ENCODE results near the gene ILKAP.

Gene ILKAP

GRCh38 chr2:238236571-238236970 is 33.1 kb upstream of the ILKAP start:
- DNase-seq: no peak

- DNase-seq: no peak
These were observed 32.4 kb upstream of the ILKAP start for GRCh38 chr2:238235856-238236255.

GRCh38 chr2:238235331-238235732 is 31.8 kb upstream of the ILKAP start:
- DNase-seq: no peak

- no peak for DNase-seq
These were observed 30.1 kb upstream of the ILKAP start for GRCh38 chr2:238233625-238234024.

- DNase-seq: no peak
These were observed 28.3 kb upstream of the ILKAP start for GRCh38 chr2:238231809-238232208.

- DNase-seq: peak in 1 of 2 experiments; percentile 42
These were observed 27.8 kb upstream of the ILKAP start for GRCh38 chr2:238231251-238231793.

GRCh38 chr2:238230699-238231098 is 27.2 kb upstream of the ILKAP start:
- DNase-seq: no peak

- no peak for DNase-seq
These were observed 25.2 kb upstream of the ILKAP start for GRCh38 chr2:238228700-238229099.

GRCh38 chr2:238227587-238228032 is 24.1 kb upstream of the ILKAP start:
- no peak for DNase-seq

GRCh38 chr2:238226698-238227586 is 23.4 kb upstream of the ILKAP start:
- DNase-seq: no peak

- no peak for DNase-seq
These were observed 22.6 kb upstream of the ILKAP start for GRCh38 chr2:238225911-238226697.

- no peak for DNase-seq
These were observed 21.6 kb upstream of the ILKAP start for GRCh38 chr2:238225121-238225520.

GRCh38 chr2:238224356-238225035 is 21.0 kb upstream of the ILKAP start:
- no peak for DNase-seq

GRCh38 chr2:238220892-238221521 is 17.5 kb upstream of the ILKAP start:
- DNase-seq: peak; percentile 72 to 77

- DNase-seq: no peak
These were observed 16.9 kb upstream of the ILKAP start for GRCh38 chr2:238220274-238220891.

- no peak for DNase-seq
These were observed 13.2 kb upstream of the ILKAP start for GRCh38 chr2:238216651-238217184.

GRCh38 chr2:238207006-238207405 is 3.5 kb upstream of the ILKAP start:
- no peak for DNase-seq

GRCh38 chr2:238203973-238204683 is 633 bp upstream of the ILKAP start:
- DNase-seq: no peak

GRCh38 chr2:238202326-238203093 is 985 bp downstream of the ILKAP start:
- no peak for DNase-seq

GRCh38 chr2:238190445-238190844 is 13.1 kb downstream of the ILKAP start:
- DNase-seq: no peak

Measured in cerebellar nuclear complex (tissue), 1 donor.